ENCODE results near the gene MZT2B.
"Not testable (repeated sequence)": the region's sequence is repeated elsewhere in the genome, so short reads cannot be mapped to it uniquely, and the experiment has no call there.

Gene MZT2B

GRCh38 chr2:130180404-130181324 is 1.4 kb upstream of the MZT2B start:
- not testable (repeated sequence) for DNase-seq

DNA sequence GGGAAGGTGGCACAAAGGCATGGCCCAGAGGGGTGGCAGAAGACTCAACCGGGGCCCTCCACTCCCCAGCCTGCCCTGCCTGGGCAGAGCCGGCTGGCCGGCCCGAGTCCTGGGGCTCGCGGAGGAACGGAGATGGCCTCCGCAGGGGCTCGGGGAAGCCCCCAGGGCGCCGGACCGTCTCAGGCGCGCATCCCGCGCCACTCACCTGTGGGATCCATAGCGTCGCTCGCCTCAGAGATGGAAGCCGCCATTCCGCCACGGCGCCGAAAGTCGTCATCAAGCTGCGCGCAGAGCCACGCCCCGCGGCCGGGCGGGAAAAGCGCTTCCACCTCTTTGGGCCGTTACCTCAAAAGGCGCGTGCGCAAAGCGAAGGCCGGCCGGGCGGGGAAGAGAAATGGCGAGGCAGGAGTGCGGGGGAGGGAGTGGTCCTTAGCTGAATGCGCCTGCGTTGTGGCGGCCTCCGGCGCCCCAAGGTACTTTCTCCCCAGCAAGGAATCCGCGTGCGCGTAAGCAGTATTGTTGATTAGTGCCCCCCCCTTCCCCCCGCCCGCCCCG is 660 bp upstream of the MZT2B start, which contains the start of gene SMPD4:
Gene SMPD4, minus strand, starts transcription at position 278 of the 555 bp plus-strand sequence. CDS start 5,010 bp downstream, outside the sequence.
- peak; percentile 84 for DNase-seq

DNA sequence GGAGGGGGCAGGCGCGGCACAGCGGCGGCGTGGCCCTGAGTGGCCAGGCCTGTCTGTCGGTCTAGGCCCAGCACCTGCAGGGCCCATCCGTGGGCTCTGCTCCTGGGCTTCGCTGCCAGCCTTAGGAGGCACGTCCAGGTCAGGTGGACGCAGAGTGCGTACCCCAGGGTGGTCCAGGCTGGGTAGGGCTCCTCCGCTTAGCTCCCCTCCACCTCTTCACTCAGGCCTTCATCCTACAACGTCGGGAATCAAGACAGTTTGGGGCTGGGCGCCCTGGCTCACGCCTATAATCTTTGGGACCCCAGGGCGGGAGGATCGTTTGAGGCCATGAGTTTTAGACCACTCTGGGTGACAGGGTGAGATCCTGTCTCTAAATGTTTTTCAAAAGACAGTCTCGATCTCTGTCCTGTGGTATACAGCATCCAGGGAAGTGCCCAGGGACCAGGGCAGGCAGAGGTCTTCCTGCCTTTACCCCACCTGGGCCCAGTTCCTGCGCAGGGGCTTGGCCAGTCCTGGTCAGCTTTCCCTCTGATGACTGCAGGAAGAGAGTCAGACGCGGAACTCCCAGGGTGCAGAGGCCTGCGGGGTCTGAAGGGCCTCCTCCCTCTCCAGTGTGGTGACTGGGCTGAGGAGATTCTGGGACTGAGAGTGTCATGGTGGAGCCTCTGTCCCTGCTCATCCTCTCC is 907 bp downstream of the MZT2B start:
- not testable (repeated sequence) for DNase-seq

GRCh38 chr2:130183512-130184373 is 1.7 kb downstream of the MZT2B start:
- no peak for DNase-seq

DNA sequence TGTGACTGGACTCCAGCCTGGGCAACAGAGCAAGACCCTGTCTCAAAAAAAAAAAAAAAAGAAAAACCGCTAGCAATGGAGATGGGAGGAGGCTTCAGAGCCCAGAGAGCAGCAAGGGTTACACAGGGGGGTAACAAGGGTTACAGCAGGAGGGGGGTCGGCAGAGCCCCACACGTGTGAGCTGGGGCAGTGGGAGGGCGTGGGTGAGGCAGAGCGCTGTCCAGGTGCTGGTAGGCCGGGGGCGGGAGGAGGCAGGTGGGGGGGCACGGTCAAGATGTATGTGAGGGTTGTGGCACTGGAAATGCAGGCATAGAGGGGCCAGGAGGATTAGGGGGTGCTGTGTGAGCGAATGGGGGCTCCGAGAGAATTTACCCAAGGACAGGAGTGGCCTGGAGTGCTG is 3.4 kb downstream of the MZT2B start:
- DNase-seq = no peak

DNA sequence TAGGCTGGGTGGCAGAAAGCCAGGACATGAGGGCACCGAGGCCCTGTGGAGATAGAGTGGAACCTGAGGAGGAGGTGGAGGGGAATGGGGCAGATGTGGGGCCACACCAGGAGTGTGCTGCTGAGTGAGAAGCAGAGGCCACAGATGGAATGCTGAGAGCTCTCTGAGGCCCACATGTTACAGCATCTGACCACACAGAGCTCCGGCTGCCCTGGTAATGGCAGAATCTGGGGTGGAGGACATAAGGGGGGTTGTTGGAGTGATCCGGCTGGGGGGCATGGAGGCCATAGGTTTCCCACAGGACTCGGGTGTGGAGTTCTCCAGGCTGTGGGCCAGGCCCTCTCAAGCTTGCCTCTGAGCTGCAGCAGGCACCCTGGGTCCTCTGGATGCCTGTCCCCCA is 3.8 kb downstream of the MZT2B start:
- DNase-seq = no peak

DNA sequence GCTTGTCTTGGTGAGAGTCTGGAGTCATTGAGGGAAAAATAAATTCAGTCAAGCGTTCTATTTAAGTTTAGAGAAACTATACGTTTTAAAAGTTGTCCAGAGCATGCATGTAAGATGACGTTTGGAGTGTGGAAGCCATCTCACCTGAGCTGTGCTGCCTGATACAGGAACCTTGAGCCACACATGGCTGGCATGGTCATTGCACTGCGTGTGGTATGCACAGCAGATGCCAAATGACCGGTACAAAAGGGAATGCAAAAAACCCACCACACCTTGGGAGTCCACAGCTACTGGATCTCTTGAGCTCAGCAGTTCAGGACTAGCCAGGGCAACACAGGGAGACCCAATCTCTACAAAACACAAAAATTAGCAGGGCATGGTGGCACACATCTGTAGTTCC is 4.3 kb downstream of the MZT2B start:
- no peak for DNase-seq

- no peak for DNase-seq
Measured at GRCh38 chr2:130187268-130187667, 5.2 kb downstream of the MZT2B start.

DNA sequence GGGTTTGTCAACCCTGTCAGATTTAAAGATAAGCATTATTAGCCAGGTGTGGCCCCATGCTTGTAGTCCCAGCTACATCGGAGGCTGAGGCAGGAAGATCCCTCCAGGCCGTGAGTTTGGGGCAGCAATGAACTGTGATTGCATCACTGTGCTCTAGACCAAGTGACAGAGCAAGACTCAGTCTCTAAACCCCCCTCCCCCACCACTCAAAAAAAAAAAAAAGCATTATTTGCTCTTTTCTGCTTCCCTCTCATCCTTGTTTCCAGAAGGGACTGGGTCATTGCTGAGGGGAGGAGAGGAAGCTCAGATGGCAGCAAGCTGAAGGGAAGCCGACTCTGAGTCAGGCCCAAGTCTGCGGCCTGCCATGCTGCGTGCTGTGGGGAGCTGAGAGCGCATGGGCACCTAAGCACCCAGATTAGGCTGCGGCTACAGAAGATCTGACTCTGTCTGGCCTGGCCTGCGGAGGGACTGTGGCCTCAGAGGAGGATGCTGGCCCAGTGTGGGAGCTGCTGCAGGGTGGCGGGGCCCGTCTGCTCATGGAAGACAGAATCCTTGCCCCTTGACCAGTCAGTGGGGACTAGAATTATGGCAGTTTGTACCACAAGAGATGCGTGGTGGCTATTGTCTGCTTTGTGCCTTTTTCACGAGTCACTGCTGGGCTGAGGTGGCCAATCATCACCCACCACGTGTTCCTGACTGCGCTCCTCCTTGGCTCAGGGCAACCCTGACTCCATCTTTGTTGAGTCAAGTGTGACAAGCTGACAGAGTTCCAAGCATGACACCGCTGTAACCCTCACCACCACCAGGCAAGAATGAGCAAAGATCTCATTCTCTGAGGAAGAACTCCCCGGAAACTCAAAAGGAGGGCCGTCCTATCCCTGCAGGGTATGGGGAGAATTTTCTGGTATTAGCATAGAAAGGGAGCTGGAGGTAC is 6.1 kb downstream of the MZT2B start:
- not testable (repeated sequence) for DNase-seq

DNA sequence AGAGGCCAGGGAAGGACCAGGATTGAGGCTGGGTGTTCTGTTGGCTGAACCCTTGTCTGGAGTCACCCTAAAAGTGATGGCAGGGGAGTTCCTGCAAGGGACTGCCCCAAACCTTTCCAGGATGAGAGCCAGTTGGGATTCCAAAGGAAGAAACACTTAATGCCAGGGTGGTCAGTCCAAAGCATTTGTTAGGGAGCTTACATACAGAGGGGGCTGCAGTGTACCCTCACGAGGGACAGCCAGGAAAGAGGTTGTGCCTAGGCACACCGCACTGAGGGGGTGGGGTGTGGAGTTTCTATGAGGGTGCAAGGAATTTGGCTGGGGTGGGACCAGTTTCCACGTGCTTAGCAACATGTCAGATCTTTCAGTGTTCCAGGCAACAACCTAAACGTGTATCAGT is 6.9 kb downstream of the MZT2B start:
- not testable (repeated sequence) for DNase-seq

DNA sequence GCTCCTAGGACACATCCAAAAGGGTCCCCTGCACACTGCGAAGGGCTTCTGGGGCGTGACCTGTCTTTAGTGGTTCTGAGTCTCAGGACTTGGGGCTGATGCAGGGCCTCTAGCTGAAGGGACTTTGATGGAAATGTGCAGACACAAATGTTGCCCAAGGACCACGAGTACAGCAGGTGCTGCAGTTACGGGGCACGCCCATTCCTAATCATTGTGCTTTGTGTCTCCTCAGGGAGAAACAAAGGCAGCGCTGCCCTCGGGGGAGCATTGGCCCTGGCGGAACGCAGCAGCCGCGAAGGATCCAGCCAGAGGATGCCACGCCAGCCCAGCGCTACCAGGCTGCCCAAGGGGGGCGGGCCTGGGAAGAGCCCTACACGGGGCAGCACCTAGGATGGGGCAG is 8.2 kb downstream of the MZT2B start:
- no peak for DNase-seq

DNA sequence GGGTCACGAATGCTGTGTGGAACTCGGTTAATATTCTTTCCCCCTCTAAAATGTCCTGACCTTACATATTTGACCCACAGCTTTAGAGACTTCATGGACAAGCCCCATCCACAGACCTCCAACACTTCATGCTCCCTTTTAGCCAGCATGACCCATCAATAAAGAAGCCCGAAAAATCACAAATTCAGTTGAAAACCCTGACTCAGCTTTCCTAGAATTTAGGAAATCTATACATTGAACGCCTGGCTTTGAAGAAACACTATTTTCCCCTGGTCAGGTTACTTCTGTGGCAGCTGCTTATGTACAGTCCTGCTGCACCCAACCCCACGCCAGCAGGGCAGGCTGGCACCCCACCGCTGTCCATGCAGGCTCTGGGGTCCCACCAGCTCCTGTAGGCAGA is 9.3 kb downstream of the MZT2B start:
- not testable (repeated sequence) for DNase-seq

GRCh38 chr2:130192451-130192850 is 10.4 kb downstream of the MZT2B start:
- DNase-seq = not testable (repeated sequence)

- not testable (repeated sequence) for DNase-seq
Measured at GRCh38 chr2:130193824-130194223, 11.8 kb downstream of the MZT2B start.

DNA sequence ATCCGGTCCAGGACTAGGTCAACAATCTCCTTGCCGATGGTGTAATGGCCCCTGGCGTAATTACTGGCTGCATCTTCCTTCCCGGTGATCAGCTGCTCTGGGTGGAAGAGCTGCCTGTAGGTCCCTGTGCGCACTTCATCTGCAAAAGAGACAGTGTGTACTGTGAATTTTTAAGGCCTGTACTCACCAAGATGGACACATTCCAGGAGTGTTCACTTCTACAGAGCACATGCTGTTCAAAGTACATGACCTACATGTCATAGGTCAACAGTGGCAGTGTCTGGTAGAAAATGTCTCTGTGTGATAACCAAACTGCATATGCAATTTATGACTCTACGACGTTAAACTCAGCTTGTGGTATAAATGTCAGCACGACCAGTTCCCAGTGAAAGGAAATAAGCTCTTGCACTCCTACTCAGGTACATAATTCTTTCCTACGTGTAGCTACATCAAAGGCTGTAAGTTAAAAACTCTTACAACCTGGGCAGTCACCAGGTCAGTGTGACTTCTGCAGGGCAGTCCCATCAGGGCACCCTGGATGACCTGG is 13.1 kb downstream of the MZT2B start:
- not testable (repeated sequence) for DNase-seq

DNA sequence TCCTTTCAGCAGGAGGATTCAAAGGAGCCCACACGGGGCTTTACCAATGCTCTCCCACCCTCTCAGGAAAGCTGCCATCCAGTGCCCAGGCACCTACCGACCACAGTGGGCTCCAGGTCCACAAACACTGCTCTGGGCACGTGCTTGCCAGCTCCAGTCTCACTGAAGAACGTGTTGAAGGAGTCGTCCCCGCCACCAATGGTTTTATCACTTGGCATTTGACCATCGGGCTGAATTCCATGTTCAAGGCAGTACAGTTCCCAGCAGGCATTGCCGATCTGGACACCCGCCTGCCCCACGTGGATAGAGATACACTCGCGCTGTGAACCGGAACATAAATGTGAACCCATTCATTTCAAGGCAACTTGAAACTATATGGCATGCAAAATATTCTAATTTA is 14.0 kb downstream of the MZT2B start:
- DNase-seq = not testable (repeated sequence)

GRCh38 chr2:130198343-130198742 is 16.3 kb downstream of the MZT2B start, which contains the start of gene TUBA3E:
Gene TUBA3E, minus strand, starts transcription at chr2:130198439. Its CDS starts 79 bp downstream, at chr2:130198360.
- DNase-seq = no peak

GRCh38 chr2:130202518-130202917 is 20.5 kb downstream of the MZT2B start:
- not testable (repeated sequence) for DNase-seq

GRCh38 chr2:130203150-130203549 is 21.1 kb downstream of the MZT2B start:
- DNase-seq = not testable (repeated sequence)

DNA sequence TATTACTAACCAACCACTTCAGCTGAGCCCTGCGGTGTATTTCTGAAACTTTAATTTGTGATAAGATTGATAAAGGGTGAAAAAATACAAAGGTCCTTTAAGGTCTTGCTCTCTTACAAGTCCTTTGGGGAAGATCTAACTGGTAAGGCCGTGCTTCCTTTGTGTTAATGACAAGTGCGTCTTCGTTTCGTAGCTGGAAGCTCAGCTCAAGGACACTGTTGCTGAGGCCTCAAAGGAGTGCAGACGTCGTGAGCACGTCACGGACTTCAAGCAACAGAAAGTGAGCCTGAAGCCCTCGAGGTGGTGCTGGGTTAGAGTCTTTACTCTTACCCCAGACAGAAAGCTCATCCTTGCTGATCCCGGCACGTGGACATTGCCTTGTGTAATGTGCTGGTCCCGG is 25.0 kb downstream of the MZT2B start:
- DNase-seq = not testable (repeated sequence)

- not testable (repeated sequence) for DNase-seq
Measured at GRCh38 chr2:130219147-130219546, 37.1 kb downstream of the MZT2B start.

All from NCI-H1105 (cell line).